Measurements from ENCODE around the gene GABBR1. TPM values are rescaled to one million over a fixed set of nuclear protein-coding genes. Genes with fewer than 3 reads are reported as not detected.

Gene GABBR1
- total RNA-seq, 1 donor from 2014 or later, result 6.3 TPM

GRCh38 chr6:29624520-29624961, 8.4 kb downstream of the GABBR1 start:
- no peak for TF ChIP-seq CTCF (IDR thresholded peaks at IDR 0.05; ENCODE audit: insufficient read depth, low read length, severe bottlenecking)
- H3K4me3 ChIP-seq (ENCODE audit: low read depth, low read length), result no peak overlapping the region
- H3K27me3 ChIP-seq (ENCODE audit: control insufficient read depth, insufficient read depth, low read length), result no peaks in the 10 kb centered on the region
- FAIRE-seq, result no peak
- peaks cover 2% of the 10 kb centered on the region for H3K36me3 ChIP-seq (ENCODE audit: control insufficient read depth, insufficient read depth, low read length)
- DNase-seq (ENCODE audit: low read depth), result no peak

DNA sequence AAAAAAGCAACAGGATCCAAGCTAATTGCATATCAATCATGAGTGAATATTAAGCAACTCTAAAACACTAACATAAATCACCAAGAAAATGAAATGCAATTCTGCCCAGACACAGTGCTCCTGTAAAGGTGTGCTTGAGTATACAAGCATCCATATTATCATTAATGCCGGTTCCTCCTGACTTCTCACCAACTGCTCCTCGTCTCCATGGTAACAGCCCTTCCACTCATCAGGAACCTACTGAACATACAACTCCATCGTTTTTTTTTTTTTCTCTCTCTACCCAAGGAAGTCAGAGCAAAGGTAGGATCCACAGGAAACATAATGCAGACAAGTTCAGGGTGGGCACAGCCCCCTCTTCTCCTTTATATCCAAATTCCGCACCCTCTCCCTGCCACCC, 12.4 kb downstream of the GABBR1 start:
- FAIRE-seq (no peak), DNase-seq (ENCODE audit: low read depth) (no peak)
- no peak for TF ChIP-seq CTCF (IDR thresholded peaks at IDR 0.05; ENCODE audit: insufficient read depth, low read length, severe bottlenecking)
- H3K4me3 ChIP-seq (ENCODE audit: low read depth, low read length), result no peak overlapping the region
- peaks cover 2% of the 10 kb centered on the region for H3K36me3 ChIP-seq (ENCODE audit: control insufficient read depth, insufficient read depth, low read length)
- H3K27me3 ChIP-seq (ENCODE audit: control insufficient read depth, insufficient read depth, low read length), result no peaks in the 10 kb centered on the region

- no peak overlapping the region for H3K4me3 ChIP-seq (ENCODE audit: low read depth, low read length)
- H3K27me3 ChIP-seq (ENCODE audit: control insufficient read depth, insufficient read depth, low read length), result no peaks in the 10 kb centered on the region
- no peak for TF ChIP-seq CTCF (IDR thresholded peaks at IDR 0.05; ENCODE audit: insufficient read depth, low read length, severe bottlenecking)
- DNase-seq (ENCODE audit: low read depth) (no peak), FAIRE-seq (no peak)
- H3K36me3 ChIP-seq (ENCODE audit: control insufficient read depth, insufficient read depth, low read length), result peaks cover 2% of the 10 kb centered on the region
These were observed 13.3 kb downstream of the GABBR1 start for GRCh38 chr6:29619578-29620160.

- Histone ChIP-seq H3K4me3 (ENCODE audit: low read depth, low read length) (no peak overlapping the region), H3K27me3 (ENCODE audit: control insufficient read depth, insufficient read depth, low read length) (no peaks in the 10 kb centered on the region), H3K36me3 (ENCODE audit: control insufficient read depth, insufficient read depth, low read length) (peaks cover 7% of the 10 kb centered on the region)
- DNase-seq (ENCODE audit: low read depth) (no peak), FAIRE-seq (no peak)
- peak; percentile 13 for TF ChIP-seq CTCF (IDR thresholded peaks at IDR 0.05; ENCODE audit: insufficient read depth, low read length, severe bottlenecking)
These were observed 15.0 kb downstream of the GABBR1 start for GRCh38 chr6:29617782-29618554.

- DNase-seq (ENCODE audit: low read depth), result no peak
- no peak for TF ChIP-seq CTCF (IDR thresholded peaks at IDR 0.05; ENCODE audit: insufficient read depth, low read length, severe bottlenecking)
- no peak for FAIRE-seq
- no peaks in the 10 kb centered on the region for H3K27me3 ChIP-seq (ENCODE audit: control insufficient read depth, insufficient read depth, low read length)
- H3K4me3 ChIP-seq (ENCODE audit: low read depth, low read length), result no peak overlapping the region
- H3K36me3 ChIP-seq (ENCODE audit: control insufficient read depth, insufficient read depth, low read length), result peaks cover 16% of the 10 kb centered on the region
These were observed 21.6 kb downstream of the GABBR1 start for GRCh38 chr6:29611426-29611825.
